Subcutaneous adipose tissue (tissue), 4 donors: ENCODE data around the gene CEP41. TPM values are rescaled to one million over a fixed set of nuclear protein-coding genes. Genes with fewer than 3 reads are reported as not detected.

ENCODE experiments used
- total RNA-seq, 4 donors: library from RNA; depleted of rRNA; stranded (reverse); fragments of >200 nt; gene quantifications; one replicate each; pipeline ENCODE4 v1.1.0, GENCODE V29; 2016
- TF ChIP-seq, protein P1 (sequence below): fragments of 450-650 bp; IDR thresholded peaks from one replicate; pipeline ENCODE4 v1.5.1; 2016; ENCODE audit warnings: low read depth, mild to moderate bottlenecking, control low read depth, antibody characterized with exemption, moderate library complexity

The CEP41 gene
- total RNA-seq, 4 donors from 2014 or later = 3.2 to 6.0 (median 3.9) TPM

DNA sequence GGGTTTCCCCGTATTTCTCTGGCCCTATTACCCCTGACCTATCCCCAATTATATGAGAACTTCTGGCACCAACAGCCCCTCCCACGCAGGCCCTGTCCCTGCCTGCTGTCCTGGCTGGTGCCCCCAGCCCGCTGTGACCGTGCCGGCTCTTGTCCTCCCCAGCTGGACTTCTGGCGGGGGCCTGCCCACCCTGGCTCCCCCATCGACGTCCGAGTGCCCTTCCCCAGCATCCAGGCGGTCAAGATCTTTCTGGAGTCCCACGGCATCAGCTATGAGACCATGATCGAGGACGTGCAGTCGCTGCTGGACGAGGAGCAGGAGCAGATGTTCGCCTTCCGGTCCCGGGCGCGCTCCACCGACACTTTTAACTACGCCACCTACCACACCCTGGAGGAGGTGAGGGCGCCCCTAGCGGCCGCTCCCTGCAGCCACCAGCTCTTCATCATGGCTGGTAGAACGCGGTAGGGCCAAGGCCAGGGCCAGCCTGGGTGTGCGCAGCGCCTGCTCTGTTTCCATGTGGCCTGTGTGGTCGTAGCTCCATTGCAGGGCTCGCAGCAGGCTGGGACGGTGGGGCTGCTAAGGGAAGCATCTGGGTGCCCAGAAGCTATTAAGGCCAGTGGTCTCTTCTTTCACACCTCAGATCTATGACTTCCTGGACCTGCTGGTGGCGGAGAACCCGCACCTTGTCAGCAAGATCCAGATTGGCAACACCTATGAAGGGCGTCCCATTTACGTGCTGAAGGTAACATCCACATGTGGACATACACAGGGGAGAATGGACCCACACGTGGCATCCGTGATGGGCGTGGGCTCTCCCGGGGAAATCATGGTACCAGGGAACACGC, 59.1 kb downstream of the CEP41 start:
- TF ChIP-seq, protein P1, sequence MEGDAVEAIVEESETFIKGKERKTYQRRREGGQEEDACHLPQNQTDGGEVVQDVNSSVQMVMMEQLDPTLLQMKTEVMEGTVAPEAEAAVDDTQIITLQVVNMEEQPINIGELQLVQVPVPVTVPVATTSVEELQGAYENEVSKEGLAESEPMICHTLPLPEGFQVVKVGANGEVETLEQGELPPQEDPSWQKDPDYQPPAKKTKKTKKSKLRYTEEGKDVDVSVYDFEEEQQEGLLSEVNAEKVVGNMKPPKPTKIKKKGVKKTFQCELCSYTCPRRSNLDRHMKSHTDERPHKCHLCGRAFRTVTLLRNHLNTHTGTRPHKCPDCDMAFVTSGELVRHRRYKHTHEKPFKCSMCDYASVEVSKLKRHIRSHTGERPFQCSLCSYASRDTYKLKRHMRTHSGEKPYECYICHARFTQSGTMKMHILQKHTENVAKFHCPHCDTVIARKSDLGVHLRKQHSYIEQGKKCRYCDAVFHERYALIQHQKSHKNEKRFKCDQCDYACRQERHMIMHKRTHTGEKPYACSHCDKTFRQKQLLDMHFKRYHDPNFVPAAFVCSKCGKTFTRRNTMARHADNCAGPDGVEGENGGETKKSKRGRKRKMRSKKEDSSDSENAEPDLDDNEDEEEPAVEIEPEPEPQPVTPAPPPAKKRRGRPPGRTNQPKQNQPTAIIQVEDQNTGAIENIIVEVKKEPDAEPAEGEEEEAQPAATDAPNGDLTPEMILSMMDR = no peak

DNA sequence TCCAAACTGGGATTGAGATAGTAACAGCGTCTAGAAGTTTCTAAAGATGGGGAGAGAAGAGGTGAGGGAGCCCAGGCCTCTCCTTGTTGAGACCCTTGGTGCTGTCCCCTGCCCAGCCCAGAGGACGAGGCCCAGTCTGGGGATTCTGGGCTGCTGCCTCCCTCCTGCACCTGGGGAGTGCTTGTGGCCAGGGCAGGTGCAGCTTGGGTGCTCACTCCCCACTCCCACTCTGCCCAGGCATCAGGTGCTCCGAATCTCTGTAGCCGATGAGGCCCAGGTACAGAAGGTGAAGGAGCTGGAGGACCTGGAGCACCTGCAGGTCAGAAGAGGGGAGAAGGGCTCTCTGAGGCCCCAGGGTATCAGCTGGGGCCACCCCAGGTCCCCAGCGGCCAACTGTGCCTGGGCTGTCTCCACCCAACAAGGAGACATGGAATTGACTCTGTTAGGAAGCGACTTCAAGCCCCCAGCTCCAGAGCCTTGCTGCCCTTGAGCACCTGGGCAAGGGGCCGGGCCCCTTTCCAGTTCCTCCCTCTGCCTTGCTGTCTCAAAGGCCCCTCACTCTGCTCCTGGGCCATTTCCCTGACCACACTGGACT, 59.9 kb downstream of the CEP41 start:
- TF ChIP-seq, protein P1 = no peak

DNA sequence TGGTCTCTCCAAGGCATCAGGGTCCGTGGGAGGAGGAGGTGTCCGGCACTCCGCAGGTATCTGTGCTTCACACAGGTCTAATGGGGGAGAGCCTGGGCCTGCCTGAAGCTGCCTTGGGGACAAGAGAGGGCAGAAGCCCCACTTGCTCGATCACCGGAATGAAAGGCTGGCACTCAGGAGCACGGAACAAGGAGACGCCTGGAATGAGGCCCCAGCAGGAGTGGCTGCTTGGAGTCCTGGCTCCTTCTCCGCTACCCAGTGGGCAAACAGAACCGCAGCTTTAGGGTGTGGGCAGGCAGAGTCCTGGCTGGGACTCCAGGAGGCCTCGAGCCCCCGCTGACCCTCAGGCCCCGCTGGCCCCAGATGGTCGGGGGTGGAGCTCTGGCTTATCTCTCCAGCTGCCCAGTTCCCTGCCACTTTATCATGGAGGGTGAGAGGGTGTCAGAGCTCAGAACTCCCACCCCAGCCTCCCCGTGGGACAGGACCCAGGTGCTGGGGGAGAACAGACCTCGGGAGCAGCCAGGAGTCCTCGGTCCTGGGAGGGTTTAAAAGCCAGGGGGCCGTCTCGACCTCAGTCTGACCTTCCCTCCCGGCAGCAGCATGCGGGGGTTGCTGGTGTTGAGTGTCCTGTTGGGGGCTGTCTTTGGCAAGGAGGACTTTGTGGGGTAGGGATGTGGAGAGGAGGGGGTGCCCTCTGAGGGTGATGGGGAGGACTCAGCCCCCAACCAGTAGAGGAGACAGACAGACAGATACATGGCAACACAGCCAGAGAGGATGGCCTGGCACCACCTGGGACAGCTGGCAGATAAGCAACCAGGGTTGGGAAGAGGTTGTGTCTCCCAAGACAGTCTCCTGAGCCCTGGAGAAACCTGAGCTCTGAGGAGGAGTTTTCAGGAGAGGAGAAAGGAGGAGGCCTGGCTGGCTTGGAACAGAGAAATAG, 60.6 kb downstream of the CEP41 start, which contains the start of gene CPA1:
TSS of gene CPA1 (plus strand) at position 574 of the 940 bp plus-strand sequence. CDS start at position 601, 27 bp downstream.
- TF ChIP-seq, protein P1 = no peak

DNA sequence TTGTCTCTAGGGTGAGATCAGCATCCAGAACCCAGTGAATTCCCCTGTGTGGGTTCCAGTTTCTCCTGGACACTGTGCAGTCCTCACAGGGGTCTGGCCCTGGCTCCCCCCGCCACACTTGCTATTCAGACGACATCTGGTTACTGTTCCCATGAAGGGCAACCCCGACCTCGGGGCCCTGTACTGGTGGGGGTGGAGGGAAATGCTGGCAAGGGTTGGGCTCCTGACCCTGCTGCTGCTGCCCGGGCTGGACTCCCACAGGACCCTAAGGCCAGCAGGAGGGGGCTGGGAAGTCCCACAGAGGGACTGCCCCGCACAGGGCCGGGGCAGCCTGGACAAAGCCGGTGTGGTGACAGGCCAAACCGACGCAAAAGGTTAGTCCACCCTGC, 61.3 kb downstream of the CEP41 start:
- TF ChIP-seq, protein P1 = no peak

DNA sequence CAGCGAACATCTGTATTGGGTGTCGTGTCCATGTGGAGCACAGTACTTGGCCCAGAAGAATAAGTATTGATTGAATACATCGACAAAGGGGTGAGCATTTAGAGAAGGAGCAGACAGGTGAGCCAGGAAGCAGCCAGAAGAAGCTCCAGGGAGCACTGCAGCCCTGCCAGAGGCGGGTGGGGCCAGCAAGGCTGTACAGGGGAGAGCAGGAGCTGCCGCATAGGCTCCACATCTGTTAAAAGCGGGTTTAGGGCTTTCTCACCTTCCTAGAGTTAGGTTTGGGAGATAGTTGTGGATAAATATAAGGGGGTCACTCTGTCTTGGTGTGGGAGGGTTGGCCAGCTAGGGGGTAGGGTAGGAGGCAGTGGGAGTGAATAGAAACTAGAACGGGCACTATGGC, 61.8 kb downstream of the CEP41 start:
- TF ChIP-seq, protein P1 = no peak

DNA sequence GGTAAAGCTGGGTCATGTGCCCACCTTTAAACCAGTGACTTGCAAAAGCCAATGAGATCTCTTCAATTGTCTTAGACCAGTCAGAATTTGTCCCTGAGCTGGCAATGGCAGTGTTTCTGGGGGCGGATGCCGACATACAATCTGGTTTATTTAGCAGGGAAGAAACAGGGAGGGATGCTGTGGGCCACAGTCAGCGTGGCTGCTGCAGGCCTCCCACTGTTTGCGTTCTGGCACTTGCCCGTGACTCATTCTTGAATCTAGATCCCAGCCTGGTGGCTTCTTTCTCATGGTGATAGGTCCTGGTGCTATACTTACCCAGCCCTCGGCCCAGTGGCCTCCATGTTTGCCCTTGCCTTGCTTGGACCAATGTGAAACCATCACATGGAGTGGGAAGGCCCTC, 63.6 kb downstream of the CEP41 start:
- TF ChIP-seq, protein P1 = no peak
